Adipocyte (in vitro differentiated cells): ENCODE data around the gene QPRT.
A peak's percentile ranks its signal among the peaks of the same experiment; 100 is the strongest.
"Not testable (repeated sequence)": the region's sequence is repeated elsewhere in the genome, so short reads cannot be mapped to it uniquely, and the experiment has no call there.

Source experiments
- DNase-seq: peaks from one replicate; pipeline ENCODE4 v3.0.0-alpha.2; 2015; ENCODE audit warnings: low read depth
- H3K27me3 ChIP-seq: replicated peaks from 2 replicates; pipeline ENCODE4 v1.7.0; 2013; ENCODE audit warnings: mild to moderate bottlenecking, low read length, moderate library complexity; ENCODE audit not compliant: control insufficient read depth, insufficient read depth
- H3K36me3 ChIP-seq: 2 replicates; pipeline ENCODE4 v1.7.0; 2013; ENCODE audit warnings: low read length, mild to moderate bottlenecking, moderate library complexity; ENCODE audit not compliant: control insufficient read depth, insufficient read depth, severe bottlenecking
- H3K4me1 ChIP-seq: 2 replicates; pipeline ENCODE4 v1.7.0; 2013; ENCODE audit warnings: mild to moderate bottlenecking, low read length, moderate library complexity; ENCODE audit not compliant: control insufficient read depth, insufficient read depth
- H3K4me3 ChIP-seq: 2 replicates; pipeline ENCODE4 v1.7.0; 2013; ENCODE audit warnings: mild to moderate bottlenecking, low read length, moderate library complexity
- H3K9ac ChIP-seq: 2 replicates; pipeline ENCODE4 v1.7.0; 2013; ENCODE audit warnings: mild to moderate bottlenecking, low read length, moderate library complexity
- H3K9me3 ChIP-seq: 2 replicates; pipeline ENCODE4 v1.7.0; 2013; ENCODE audit warnings: mild to moderate bottlenecking, low read length, moderate library complexity; ENCODE audit not compliant: control insufficient read depth

Gene QPRT

DNA sequence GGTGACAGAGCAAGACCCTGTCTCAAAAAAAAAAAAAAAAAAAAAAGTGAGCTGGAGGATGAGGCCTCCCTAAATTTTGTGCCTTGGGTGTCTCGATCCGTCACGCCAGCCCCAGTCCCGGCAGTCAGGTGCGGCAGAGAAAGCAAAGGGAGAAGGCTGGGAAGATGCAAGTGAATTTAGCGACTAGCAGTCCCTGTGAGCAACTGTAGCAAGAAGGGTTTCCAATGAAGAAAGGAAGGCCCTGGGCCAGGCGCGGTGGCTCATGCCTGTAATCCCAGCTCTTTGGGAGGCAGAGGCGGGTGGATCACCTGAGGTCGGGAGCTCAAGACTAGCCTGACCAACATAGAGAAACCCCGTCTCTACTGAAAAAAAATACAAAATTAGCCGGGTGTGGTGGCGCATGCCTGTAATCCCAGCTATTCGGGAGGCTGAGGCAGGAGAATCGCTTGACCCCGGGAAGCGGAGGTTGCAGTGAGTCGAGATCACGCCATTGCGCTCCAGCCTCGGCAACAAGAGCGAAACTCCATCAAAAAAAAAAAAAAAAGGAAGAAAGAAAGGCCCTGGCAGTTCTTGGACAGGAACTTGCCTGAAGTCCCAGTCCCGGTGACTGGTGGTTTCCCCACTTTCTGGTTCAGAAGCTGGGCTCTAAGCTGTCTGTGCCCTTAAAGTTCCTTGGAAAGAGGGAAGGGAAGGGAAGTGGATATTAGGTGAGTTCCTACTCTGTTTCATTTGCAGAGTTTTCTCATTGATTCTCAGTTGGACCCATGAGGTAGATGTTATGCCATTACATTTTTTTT is 1.8 kb upstream of the QPRT start:
- H3K4me1 ChIP-seq, result peaks cover 9% of the 10 kb centered on the region
- H3K9me3 ChIP-seq, result no peaks in the 10 kb centered on the region
- H3K4me3 ChIP-seq, result no peak overlapping the region
- H3K9ac ChIP-seq, result no peak overlapping the region
- H3K36me3 ChIP-seq, result no peaks in the 10 kb centered on the region
- H3K27me3 ChIP-seq, result no peaks in the 10 kb centered on the region
- no peak for DNase-seq

DNA sequence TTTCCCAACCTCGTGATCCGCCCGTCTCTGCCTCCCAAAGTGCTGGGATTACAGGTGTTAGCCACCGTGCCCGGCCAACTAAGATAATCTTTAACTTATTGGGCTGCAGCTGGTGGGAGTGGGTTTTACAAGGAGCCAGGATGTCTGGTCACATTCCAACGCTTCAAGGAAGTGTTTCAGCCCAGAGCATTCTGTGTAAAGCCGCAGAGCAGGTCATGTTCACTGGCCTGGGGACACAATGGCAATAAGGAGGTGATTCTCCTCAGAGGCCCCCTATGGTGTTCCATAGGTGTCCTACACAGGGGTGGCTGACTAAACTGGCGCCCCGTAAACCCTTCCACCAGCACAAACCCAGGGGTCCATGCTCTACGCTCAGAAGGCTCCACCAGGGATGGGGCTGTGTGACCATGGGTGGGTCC is 1.2 kb downstream of the QPRT start:
- Histone ChIP-seq H3K4me3 (peak overlapping the region; percentile 73), H3K9me3 (no peaks in the 10 kb centered on the region), H3K36me3 (no peaks in the 10 kb centered on the region), H3K9ac (no peak overlapping the region), H3K27me3 (no peaks in the 10 kb centered on the region), H3K4me1 (peaks cover 4% of the 10 kb centered on the region)
- DNase-seq, result no peak

DNA sequence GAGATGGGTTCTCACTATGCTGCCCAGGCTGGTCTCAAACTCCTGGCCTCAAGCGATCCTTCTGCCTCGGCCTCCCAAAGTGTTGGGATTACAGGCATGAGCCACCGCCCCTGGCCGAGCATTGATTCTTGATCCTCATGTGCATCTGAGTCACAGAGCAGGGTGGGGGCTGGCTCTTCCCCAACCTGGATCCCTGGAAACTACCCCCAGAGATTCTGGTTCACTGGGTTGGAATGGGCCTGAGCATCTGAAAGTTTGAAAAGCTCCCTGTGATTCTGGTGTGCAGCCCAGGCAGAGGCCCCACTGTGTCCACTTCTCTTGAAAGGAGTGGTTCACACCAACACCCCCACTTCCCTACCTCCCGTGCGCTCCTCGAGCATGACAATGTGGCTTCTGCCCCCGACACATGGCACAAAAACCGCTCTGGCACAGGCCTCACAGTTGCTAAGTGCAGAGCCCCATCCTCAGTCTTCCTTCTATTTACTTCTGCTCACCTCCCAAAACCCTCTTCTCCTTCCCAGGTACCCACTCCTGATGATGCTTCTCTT is 4.6 kb downstream of the QPRT start:
- H3K9ac ChIP-seq, result no peak overlapping the region
- H3K4me3 ChIP-seq, result no peak overlapping the region
- no peaks in the 10 kb centered on the region for H3K9me3 ChIP-seq
- DNase-seq, result no peak
- peaks cover 4% of the 10 kb centered on the region for H3K4me1 ChIP-seq
- no peaks in the 10 kb centered on the region for H3K36me3 ChIP-seq
- H3K27me3 ChIP-seq, result no peaks in the 10 kb centered on the region

DNA sequence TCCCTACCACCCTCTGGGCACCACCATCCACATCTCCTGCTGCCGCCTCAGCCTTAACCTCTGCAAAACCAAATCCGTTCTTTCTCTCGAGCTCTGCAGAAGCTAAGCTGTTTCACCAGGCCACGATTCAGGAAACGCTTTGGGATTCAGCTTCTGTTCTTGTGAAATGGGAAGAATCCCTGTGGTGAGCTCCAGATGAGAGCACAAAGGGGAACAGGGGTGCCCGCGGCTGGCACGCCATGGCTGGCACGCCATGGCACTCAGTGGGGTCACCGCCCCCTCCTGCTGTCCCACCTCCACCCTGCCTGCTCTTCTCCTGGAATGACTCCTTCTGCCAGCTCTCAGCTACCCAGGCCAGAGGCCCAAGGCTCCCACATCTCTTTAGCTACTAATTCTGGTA is 5.7 kb downstream of the QPRT start:
- no peak for DNase-seq
- H3K27me3 ChIP-seq, result no peaks in the 10 kb centered on the region
- no peak overlapping the region for H3K4me3 ChIP-seq
- no peaks in the 10 kb centered on the region for H3K4me1 ChIP-seq
- H3K9ac ChIP-seq, result no peak overlapping the region
- no peaks in the 10 kb centered on the region for H3K36me3 ChIP-seq
- H3K9me3 ChIP-seq, result no peaks in the 10 kb centered on the region

DNA sequence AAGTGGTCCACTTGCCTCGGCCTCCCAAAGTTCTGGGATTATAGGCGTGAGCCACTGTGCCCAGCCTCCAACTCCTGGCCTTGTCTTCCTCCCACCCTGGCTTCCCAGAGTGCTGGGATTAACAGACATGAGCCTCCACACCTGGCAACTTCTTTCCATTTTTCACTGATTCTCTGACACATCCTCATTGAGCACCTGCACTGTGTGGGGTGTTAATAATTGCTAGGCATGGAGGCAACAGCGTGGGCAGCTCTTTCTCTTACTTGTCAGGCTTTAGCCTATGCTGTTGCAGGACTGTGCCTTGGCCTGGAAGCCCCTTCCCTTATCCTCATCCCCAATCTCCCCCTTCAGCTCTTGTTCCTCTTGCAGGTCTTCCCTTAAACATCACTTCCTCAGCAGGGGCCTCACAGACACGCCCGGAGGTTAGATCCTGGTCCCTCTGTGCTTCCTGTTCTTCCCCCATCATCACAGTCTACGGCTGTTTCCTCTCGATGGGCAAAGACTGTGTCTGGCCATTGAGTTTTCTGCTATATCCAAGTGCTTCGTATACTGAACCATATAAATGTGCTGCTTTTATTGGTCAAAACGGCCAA is 7.9 kb downstream of the QPRT start:
- Histone ChIP-seq H3K4me3 (no peak overlapping the region), H3K4me1 (no peaks in the 10 kb centered on the region), H3K36me3 (no peaks in the 10 kb centered on the region), H3K9ac (no peak overlapping the region), H3K27me3 (no peaks in the 10 kb centered on the region), H3K9me3 (no peaks in the 10 kb centered on the region)
- no peak for DNase-seq

DNA sequence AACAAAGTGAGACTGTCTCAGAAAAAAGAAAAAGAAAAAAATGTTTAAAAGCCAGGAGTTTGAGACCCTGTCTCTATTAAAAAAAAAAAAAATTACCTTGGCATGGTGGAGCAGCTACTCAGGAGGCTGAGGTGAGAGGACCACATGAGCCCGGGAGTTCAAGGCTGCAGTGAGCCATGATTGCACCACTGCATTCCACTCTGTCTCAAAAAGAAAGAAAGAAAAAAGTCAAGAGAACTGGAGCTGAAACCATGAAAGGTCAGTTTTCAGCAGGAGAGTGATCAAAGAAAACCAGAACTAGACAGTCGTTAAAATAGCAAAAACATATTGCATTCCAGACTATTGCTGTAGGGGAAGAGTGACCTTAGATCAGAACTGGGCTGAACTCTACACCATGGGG is 8.8 kb downstream of the QPRT start:
- Histone ChIP-seq H3K4me3 (no peak overlapping the region), H3K9me3 (no peaks in the 10 kb centered on the region), H3K27me3 (no peaks in the 10 kb centered on the region), H3K36me3 (no peaks in the 10 kb centered on the region), H3K4me1 (no peaks in the 10 kb centered on the region), H3K9ac (no peak overlapping the region)
- no peak for DNase-seq

DNA sequence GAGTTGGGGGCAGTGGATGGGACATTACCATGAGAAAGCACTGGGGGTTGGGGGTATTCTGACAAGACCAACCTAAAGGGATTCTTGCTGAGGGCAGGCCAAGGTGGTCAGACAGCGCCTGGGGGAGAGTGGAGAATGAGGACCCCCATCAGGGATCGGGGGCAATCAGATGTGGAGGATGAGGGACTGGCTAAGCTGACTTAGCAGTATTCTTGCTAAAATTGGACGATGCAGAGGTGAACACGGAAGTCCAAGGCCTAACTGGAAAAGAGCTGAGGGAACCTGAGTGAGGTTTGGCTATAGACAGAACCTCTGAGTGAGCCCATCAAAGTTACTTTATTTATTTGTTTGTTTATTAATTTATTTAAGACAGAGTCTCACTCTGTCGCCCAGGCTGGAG is 9.2 kb downstream of the QPRT start:
- no peaks in the 10 kb centered on the region for H3K4me1 ChIP-seq
- H3K9ac ChIP-seq, result no peak overlapping the region
- DNase-seq, result no peak
- no peak overlapping the region for H3K4me3 ChIP-seq
- no peaks in the 10 kb centered on the region for H3K36me3 ChIP-seq
- no peaks in the 10 kb centered on the region for H3K27me3 ChIP-seq
- H3K9me3 ChIP-seq, result no peaks in the 10 kb centered on the region

DNA sequence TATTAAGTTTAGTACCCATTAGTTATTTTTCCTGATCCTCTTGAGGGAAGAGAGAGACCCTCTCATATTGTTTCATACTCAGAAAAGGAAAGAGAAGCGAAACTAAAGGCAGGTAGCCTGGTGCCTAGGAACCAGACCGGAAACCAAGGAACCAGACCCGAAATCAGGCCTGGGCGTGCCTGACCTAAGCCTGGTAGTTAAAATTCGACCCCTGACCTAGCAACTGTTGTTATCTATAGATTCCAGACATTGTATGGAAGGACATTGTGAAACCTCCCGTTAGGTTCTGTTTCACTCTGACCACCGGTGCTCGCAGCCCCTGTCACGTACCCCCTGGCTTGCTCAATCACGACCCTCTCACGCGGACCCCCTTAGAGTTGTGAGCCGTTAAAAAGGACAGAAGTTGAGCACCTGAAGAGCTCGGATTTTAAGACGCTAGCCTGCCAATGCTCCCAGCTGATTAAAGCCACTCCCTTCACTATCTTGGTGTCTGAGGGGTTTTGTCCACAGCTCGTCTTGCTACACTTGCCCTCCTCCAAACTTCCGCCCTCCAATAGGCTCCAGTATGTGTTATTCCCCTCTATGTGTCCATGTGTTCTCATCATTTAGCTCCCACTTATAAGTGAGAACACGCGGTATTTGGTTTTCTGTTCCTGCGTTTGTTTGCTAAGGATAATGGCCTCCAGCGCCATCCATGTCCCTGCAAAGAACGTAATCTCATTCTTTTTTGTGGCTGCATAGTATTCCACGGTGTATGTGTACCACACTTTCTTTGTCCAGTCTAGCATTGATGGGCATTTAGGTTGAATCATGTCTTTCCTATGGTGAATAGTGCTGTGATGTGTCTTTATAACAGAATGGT is 10.7 kb downstream of the QPRT start:
- H3K9ac ChIP-seq, H3K9me3 ChIP-seq, H3K27me3 ChIP-seq, H3K4me1 ChIP-seq, H3K4me3 ChIP-seq, H3K36me3 ChIP-seq, DNase-seq: not testable (repeated sequence)

DNA sequence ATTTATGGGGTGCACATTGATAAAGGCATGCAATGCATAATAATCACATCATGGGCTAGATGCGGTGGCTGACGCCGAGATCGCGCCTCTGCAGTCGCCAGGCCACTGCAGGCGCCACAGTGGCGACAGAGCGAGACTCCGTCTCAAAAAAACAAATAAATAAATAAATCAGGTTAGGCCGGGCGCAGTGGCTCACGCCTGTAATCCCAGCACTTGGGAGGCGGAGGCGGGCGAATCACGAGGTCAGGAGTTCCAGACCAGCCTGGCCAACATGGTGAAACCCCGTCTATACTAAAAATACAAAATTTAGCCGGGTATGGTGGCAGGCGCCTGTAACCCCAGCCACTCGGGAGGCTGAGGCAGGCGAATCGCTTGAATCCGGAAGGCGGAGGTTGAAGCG is 13.6 kb downstream of the QPRT start:
- DNase-seq, H3K9me3 ChIP-seq, H3K4me1 ChIP-seq, H3K27me3 ChIP-seq, H3K36me3 ChIP-seq, H3K9ac ChIP-seq, H3K4me3 ChIP-seq: not testable (repeated sequence)

DNA sequence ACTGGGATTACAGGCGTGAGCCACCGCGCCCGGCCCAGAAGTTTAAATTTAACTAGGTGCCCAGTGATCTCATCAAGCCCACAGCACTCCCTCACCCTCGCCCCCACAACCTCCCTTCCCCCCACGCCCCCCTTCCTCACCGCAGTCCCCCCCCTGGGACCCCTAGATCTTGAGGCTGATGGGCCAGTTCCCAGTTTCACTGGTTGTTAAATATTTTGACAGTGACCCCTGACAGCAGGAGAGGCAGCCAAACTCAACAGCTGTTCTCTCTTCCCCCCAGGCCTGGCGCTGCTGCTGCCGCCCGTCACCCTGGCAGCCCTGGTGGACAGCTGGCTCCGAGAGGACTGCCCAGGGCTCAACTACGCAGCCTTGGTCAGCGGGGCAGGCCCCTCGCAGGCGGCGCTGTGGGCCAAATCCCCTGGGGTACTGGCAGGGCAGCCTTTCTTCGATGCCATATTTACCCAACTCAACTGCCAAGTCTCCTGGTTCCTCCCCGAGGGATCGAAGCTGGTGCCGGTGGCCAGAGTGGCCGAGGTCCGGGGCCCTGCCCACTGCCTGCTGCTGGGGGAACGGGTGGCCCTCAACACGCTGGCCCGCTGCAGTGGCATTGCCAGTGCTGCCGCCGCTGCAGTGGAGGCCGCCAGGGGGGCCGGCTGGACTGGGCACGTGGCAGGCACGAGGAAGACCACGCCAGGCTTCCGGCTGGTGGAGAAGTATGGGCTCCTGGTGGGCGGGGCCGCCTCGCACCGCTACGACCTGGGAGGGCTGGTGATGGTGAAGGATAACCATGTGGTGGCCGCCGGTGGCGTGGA is 15.6 kb downstream of the QPRT start:
- Histone ChIP-seq H3K4me3 (no peak overlapping the region), H3K9ac (no peak overlapping the region), H3K36me3 (no peaks in the 10 kb centered on the region), H3K27me3 (no peaks in the 10 kb centered on the region), H3K4me1 (no peaks in the 10 kb centered on the region), H3K9me3 (peaks cover 5% of the 10 kb centered on the region)
- DNase-seq, result no peak
